Omental fat pad (tissue), 4 donors: Measurements from ENCODE around the gene ATP8B4. TPM values are rescaled to one million over a fixed set of nuclear protein-coding genes. Genes with fewer than 3 reads are reported as not detected.
"Not testable (repeated sequence)": the region's sequence is repeated elsewhere in the genome, so short reads cannot be mapped to it uniquely, and the experiment has no call there.

Source experiments
- ATAC-seq: fragments of 150-250 bp; one replicate; pipeline ENCODE4 v1.9.1; 2016; ENCODE audit warnings: mild to moderate bottlenecking, moderate library complexity; ENCODE audit not compliant: low FRiP score
- DNase-seq: peaks from one replicate; pipeline ENCODE4 v3.0.0-alpha.2; 2019; ENCODE audit warnings: low spot score
- CTCF ChIP-seq, 3 donors: fragments of 450-650 bp; IDR thresholded peaks; one replicate each; pipeline ENCODE4 v1.5.1; 2016 to 2017; ENCODE audit warnings: antibody characterized with exemption in 3 of 3, mild to moderate bottlenecking in 3 of 3, moderate library complexity in 2 of 3
- total RNA-seq, 4 donors: library from RNA; depleted of rRNA; stranded (reverse); fragments of >200 nt; gene quantifications; one replicate each; pipeline ENCODE4 v1.1.0, GENCODE V29; 2016

ATP8B4 gene
- total RNA-seq, 4 donors from 2014 or later, result 12.1 to 32.3 (median 16.5) TPM

GRCh38 chr15:50140983-50141382, 21.9 kb upstream of the ATP8B4 start:
- DNase-seq (no peak), ATAC-seq (no peak)
- no peak for TF ChIP-seq CTCF (IDR thresholded peaks at IDR 0.05)

- TF ChIP-seq CTCF (IDR thresholded peaks at IDR 0.05), result no peak
- no peak for DNase-seq
- no peak for ATAC-seq
Measured at GRCh38 chr15:50140098-50140497, 21.1 kb upstream of the ATP8B4 start.

GRCh38 chr15:50138391-50138790, 19.4 kb upstream of the ATP8B4 start:
- DNase-seq (no peak), ATAC-seq (no peak)
- TF ChIP-seq CTCF (IDR thresholded peaks at IDR 0.05), result no peak

- DNase-seq, result no peak
- ATAC-seq, result no peak
Measured at GRCh38 chr15:50137893-50138292, 18.9 kb upstream of the ATP8B4 start.

GRCh38 chr15:50137330-50137761, 18.3 kb upstream of the ATP8B4 start:
- DNase-seq, result no peak
- no peak for ATAC-seq
- no peak for TF ChIP-seq CTCF (IDR thresholded peaks at IDR 0.05)

More at GRCh38 chr15:50137893-50138292, 18.9 kb upstream of the ATP8B4 start:
- no peak for TF ChIP-seq CTCF (IDR thresholded peaks at IDR 0.05)

- no peak for DNase-seq
- no peak for ATAC-seq
- TF ChIP-seq CTCF (IDR thresholded peaks at IDR 0.05), result no peak
Measured at GRCh38 chr15:50135031-50135551, 16.1 kb upstream of the ATP8B4 start.

GRCh38 chr15:50134524-50135024, 15.5 kb upstream of the ATP8B4 start:
- DNase-seq, result no peak
- TF ChIP-seq CTCF (IDR thresholded peaks at IDR 0.05), result no peak
- no peak for ATAC-seq

- DNase-seq, ATAC-seq: not testable (repeated sequence)
Measured at GRCh38 chr15:50132251-50132984, 13.4 kb upstream of the ATP8B4 start.
